GM19452 (cell line): ENCODE data around the gene ZNF432.
A peak's percentile ranks its signal among the peaks of the same experiment; 100 is the strongest.
"Not testable (repeated sequence)": the region's sequence is repeated elsewhere in the genome, so short reads cannot be mapped to it uniquely, and the experiment has no call there.

Experiments used
- ATAC-seq: cut with Tn5 transposase; IDR thresholded peaks from one replicate; pipeline ENCODE4 v1.9.1; 2021; ENCODE audit not compliant: unreplicated experiment

ZNF432 gene

DNA sequence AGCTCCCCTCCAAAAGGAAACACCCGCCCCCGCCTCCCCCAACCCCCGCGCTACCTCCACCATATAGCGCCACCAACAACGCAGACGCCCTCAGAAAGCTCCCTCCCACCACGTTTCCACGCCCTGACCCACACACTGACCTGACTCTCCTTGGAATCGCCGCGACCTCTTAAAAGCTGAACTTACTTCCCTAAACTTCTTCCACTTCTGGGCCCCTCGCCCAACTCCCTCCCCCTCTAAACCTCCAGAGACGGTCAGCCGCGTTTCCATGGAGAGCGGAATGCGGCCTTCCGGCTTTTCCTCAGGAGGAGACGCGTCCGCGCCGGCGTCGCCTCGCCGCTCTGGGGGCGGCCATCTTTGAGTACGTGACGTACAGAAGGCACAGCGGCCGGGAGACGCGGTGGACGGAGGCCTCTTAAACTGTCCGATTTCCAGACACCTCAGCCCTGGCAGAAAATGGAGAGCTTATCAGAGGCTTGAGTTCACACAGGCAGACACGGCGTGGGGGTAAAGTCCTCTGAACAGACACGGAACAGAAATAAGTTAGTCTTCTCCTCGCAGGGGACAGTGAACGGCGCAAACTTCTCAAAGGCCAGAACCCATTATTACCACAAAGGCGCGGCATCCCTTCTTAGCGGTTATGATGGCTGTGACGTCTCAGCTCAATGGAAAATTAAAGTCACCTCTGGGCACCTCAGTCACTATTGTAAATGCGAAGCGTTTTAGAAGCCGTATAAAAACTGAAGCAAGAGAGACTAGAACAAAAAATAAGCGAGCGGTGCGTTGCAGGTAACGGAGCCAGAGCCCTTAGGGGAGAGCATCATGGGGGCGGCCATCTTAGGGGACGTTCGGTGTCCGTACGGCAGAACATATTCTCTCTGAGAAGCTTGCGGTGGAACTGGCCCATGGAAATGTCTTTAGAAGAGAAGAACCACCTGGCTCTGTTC, at the start of gene ZNF432:
TSS of gene ZNF432 (minus strand) at position 284 of the 947 bp plus-strand sequence. CDS start 1,970 bp downstream, outside the sequence.
- ATAC-seq: peak; percentile 88

DNA sequence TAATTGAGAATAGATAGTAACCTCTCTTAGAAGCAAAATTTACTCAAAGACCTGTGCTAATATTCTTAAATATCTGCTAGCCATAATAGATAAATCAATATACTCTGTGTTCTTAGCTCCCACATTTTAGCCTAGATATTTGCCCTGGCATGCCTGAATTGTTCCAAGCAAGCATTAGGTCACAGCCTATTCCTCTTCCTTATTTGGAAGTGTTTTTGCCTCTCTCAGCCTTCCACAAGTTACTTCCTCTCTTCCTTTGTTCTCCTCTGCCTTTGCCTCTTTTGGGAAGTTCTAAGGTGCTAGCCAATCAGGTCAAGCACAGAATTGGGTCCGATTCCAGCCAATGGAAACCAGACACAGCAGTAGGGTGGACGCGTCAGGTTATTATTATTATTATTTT, 47.8 kb upstream of the ZNF432 start:
- ATAC-seq: not testable (repeated sequence)

DNA sequence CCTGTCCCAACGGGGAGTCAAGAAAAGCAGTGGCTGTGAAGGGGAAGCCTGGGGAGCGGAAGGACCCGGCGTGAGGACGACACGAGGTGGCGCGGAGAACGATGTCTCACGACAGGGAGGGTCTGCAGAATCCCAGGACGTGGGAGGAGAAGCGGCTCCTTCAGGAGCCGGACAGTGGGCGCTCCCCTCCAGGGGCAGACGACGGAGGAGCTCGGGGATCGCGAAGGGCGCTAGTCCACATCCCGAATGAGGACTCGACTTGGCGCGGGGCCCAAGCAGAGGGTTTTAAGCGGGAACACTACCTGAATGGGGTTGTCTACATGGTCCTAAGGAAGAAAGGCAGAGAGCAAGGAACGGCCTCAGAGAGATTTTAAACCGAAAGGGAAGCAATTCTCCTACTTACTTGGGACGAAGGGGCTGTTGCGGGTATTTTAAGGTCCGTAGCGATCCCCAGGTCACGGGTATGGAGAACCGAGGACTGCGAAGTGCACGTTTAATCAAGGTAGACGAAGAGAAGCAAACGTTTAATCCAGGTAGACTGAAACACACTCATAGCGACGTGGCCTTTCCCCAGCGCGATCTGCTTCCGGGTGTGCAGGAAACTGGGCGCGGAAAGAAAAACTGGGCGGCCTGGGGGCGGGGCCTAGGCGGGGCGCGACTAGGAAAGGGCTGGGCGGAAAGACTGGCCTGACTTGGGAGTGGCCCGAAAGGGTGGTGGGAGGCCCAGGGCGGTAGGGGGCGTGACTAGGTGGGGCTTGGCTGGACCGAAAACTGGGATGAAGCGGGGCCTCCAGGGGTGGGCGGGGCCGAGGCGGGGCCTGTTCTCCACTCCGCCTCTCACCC, 46.8 kb upstream of the ZNF432 start, which contains the start of gene ZNF841:
TSS of gene ZNF841 (minus strand) at position 594 of the 843 bp plus-strand sequence. CDS start 10,964 bp downstream, outside the sequence.
- peak; percentile 92 for ATAC-seq

DNA sequence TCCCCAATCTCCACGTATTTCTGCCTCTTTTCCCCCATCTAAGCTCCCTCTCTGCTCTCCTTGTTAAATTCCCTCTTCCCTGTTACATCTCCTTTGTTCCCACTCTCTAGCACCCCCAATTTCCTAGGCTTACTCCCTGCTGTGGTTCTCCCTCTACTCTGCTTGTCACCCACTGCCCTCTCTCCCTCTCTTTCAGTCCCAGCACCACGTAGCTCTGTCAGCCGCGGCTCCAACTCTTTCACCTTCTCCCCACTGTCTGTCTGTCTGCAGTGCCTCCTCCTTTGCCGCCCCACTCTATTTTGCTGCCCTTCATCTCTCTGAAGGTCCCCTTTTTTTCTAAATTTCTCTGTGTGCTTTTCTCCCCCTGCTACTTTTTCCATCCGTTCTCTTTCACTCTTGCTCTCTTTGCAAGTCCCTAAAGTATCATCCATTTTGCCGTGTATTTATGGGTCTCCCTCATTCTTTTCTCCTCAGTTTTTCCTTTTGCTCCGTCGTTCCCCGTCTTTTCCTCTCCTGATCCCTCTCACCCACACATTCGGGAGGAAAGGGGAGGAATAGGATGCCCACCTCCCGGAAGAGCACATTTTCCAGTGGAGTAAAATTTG, 46.0 kb upstream of the ZNF432 start:
- no peak for ATAC-seq

DNA sequence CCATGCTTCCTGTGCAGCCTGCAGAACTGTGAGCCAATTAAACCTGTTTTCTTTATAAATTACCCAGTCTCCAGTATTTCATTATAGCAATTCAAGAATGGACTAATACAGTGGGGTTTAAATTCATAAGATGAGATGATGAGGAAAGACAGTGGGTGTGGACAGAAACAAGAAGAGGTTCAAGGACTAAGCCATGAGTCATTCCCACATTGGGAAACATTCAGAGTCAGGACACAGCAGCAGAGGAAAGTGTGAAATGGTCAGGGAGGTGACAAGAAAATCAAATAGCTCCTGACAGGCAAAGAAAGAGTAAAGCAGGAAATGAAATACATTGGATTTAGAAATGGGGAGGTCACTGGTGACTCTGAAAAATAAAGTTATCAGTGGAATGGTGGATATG, 37.8 kb upstream of the ZNF432 start:
- ATAC-seq: no peak

DNA sequence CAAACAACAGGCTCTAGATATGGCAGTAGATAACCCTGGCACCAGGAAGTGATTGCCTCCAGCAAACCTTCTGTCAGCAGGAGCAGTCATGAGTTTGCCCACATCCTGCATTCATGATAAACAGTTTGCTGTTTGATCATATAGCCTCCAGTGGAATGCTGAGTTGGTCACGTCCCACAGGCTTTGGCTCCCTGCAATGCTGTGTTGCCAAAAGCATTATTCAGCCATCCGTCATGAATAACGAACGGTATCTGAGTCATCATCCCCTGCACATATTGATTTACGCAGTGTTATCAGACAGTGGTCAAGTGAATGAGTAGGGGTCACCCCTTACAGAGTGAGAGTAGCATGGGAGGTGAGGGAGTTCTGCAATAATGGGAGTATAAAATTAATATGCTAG, 21.9 kb upstream of the ZNF432 start:
- no peak for ATAC-seq

DNA sequence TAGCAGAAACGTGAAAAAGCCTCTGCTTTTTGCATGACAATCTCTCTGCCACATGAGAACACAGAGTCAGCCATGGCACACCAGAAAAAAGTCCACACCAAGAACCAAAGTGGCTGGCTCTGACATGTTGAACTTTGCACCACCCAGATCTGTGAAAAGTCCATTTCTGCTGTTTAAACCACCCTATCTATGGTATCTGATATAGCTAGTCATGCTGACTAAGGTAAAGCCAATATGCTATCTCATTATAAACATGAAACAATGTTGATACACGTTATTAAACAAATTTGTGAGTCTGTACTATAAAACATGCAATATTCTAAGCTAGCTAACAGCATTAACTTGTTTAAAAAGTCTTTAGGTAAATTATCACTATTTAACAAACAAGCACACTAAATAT, 21.0 kb upstream of the ZNF432 start:
- no peak for ATAC-seq

DNA sequence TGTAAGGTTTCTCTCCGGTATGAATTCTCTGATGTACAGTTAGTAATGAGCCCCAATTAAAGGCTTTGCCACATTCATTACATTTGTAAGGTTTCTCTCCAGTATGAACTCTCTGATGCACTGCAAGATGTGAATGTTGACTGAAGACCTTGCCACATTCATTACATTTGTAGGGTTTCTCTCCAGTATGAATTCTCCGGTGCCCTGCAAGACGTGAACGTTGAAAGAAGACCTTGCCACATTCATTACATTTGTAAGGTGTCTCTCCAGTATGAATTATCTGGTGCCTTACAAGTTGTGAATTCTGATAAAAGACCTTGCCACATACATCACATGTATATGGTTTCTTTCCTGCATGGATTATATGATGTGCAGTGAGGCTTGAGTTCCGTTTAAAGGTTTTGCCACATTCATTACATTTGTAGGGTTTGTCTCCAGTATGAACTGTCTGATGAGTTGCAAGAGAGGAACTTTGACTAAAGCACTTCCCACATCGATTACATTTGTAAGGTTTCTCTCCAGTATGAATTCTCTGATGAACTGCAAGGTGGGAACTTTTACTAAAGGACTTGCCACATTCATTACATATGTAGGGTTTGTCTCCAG, 17.7 kb upstream of the ZNF432 start:
- ATAC-seq: no peak

DNA sequence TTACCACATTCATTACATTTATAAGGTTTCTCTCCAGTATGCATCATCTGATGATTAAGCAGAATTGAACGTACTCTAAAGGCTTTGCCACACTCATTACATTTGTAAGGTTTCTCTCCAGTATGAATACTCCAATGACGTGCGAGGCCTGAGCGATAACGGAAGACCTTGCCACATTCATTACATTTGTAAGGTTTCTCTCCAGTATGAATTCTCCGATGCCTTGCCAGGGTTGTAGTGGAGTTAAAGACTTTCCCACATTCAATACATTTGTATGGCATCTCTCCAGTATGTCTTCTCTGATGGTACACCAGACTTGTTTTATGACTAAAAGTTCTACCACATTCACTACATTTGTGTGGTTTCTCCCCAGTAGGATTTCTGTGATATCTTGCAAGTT, 16.8 kb upstream of the ZNF432 start:
- ATAC-seq: no peak

DNA sequence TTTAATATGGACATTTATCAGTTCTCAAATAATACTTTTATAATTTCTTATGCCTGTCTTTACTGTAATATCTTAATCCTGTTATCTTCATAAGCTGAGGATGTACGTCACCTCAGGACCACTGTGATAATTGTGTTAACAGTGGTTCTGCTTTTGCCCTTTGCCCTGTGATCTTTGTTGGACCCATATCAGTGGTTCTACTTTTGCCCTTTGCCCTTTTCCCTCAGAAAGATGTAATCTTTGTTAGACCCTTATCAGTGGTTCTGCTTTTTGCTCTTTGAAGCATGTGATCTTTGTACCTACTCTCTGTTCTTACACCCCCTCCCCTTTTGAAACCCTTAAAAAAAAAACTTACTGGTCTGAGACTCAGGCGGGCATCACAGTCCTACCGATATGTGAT, 7.8 kb upstream of the ZNF432 start:
- not testable (repeated sequence) for ATAC-seq

DNA sequence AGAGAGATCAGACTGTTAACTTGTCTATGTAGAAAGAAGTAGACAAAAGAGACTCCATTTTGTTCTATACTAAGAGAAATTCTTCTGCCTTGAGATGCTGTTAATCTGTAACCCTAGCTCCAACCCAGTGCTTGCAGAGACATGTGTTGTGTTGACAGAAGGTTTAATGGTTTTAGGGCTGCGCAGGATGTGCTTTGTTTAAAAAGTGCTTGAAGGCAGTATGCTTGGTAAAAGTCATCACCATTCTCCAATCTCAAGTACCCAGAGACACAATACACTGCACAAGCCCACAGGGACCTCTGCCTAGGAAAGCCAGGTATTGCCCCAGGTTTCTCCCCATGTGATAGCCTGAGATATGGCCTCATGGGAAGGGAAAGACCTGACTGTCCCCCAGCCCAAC, 3.1 kb upstream of the ZNF432 start:
- not testable (repeated sequence) for ATAC-seq

DNA sequence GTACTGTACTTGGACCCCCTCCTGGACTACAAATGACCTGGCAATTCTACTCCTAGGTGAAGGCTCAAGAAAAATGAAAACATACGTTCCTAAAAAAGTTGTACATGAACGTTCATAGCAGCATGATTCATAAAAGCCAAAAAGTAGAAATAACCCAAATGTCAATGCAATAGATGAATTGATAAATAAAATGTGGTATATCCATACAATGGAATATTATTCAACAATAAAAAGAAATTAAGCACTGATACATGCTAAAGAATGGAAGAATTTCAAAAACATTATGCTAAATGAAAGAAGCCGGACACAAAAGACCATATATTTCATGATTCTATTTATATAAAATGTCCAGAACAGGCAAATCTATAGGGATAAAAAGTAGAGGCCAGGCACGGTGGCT, 9.5 kb downstream of the ZNF432 start:
- ATAC-seq: no peak

DNA sequence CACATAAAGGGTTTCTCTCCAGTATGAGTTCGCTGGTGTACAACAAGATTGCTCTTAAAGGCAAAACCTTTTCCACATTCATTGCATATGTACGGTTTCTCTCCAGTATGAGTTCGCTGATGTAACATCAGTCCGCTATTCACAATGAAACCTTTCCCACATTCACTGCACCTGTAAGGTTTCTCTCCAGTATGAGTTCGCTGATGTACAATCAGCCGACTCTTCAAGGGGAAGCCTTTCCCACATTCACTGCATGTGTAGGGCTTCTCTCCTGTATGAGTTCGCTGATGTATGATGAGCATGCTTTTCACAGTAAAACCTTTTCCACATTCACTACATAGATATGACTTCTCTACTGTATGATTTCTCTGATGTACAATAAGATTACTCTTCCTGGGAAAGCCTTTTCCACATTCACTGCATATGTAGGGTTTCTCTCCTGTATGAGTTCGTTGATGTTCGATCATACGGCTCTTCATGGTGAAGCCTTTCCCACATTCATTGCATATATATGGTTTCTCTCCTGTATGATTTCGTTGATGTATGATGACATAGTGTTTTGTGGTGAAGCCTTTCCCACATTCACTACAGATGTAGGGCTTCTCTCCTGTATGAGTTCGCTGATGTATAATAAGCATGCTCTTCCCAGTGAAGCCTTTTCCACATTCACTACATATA, 14.4 kb downstream of the ZNF432 start:
- no peak for ATAC-seq

DNA sequence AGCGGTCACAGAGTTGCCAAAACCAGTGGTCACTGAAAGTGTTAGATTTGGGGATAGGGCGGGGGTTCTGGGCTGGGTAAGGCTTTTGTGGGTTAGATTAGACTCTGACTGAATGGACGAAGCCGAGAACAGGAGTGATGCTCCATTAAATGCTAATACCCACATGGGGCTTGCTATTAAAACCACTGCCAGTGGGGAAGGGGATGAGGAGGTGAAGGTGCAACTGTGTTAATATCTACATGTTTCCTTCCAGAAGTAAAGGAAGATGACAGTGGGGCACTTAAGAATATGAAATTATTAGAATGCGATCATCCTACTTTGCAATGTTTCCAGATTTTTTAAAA, 19.9 kb downstream of the ZNF432 start:
- peak; percentile 26 for ATAC-seq

DNA sequence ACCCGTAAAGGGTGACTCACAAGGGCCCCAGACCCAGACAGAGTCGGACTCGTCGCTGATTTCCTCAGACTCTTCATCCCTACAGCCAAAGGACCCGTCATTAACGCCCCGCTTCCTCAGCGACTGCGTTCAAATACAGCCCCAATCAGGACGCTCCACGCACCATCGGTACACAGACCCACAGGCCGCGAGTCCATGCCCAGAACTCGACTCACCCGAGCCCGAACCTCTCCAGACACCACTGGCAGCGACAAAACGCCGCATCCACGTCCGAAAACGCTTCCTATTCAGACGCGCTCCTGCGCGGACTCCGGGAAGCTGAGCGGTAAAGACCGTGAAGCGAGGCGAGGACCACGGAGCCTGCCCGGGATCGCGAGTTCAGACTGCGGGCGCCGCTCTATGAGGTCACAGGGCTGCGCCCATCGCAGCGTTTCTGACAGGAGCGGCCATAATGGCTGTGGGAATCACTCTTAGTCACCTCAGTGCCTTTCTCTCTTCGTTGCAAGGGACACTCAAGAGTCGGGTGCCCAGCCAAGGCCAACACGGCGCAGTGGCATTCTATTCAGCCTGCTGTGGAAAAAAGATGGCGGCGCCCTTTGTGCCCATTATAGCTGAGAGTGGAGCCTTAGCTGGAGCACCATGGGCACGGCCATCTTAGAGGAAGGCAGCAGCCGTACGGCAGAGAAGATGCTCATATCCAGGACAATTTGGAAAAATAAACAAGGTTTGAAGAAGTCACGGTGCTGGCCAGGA, 20.4 kb downstream of the ZNF432 start, which contains the start of gene ZNF614:
TSS of gene ZNF614 (minus strand) at position 353 of the 753 bp plus-strand sequence. CDS start 2,634 bp downstream, outside the sequence.
- ATAC-seq: peak; percentile 94

DNA sequence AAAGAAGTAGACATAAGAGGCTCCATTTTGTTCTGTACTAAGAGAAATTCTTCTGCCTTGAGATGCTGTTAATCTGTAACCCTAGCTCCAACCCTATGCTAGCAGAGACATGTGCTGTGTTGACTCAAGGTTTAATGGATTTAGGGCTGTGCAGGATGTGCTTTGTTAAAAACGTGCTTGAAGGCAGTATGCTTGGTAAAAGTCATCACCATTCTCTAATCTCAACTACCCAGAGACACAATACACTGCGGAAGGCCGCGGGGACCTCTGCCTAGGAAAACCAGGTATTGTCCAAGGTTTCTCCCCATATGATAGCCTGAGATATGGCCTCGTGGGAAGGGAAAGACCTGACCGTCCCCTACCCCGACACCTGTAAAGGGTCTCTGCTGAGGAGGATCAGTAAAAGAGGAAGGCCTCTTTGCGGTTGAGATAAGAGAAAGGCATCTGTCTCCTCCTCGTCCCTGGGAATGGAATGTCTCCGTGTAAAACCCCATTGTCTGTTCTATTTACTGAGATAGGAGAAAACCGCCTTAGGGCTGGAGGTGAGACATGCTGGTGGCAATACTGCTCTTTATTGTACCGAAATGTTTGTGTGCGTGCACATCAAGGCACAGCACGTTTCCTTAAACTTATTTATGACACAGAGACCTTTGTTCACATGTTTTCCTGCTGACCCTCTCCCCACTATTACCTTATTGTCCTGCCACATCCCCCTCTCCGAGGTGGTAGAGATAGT, 22.2 kb downstream of the ZNF432 start:
- ATAC-seq: not testable (repeated sequence)

DNA sequence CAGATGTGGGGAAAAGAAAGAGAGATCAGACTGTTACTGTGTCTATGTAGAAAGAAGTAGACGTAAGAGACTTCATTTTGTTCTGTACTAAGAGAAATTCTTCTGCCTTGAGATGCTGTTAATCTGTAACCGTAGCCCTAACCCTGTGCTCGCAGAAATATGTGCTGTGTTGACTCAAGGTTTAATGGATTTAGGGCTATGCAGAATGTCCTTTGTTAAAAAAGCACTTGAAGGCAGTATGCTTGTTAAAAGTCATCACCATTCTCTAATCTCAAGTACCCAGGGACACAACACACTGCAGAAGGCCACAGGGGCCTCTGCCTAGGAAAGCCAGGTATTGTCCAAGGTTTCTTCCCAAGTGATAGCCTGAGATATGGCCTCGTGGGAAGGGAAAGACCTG, 24.2 kb downstream of the ZNF432 start:
- ATAC-seq: not testable (repeated sequence)

DNA sequence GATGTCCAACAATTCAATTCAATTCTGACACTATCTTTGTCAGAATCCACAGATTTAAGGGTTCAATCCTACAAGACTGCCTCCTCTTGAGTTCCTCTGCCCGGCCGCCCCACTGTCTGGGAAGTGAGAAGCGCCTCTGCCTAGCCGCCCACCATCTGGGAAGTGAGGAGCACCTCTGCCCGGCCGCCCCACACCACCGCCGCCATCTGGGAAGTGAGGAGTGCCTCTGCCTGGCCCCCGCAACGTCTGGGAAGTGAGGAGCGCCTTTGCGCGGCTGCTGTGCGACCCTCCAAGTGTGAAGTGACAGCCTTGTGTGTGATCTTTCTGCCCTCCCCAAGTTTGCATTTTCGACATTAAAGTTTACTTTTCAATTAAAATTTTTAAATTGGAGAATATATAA, 26.4 kb downstream of the ZNF432 start:
- no peak for ATAC-seq

DNA sequence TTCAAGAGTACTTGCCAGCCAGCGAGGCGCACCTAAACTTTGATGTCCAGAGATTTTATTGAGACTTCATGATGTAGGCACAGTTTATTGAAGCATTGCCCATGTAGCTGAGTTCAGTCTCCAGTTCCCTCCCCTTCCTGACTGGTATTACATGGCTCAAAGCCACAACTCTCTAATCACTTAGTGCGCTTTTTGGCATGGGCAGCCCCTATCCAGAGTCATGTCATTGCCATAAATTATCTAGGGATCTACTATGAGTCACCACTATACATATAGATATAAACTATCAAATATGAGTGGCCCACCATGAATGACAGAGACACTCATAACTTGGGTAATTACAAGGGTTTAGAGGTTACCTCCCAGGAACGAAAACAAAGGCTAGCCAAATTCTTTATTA, 28.1 kb downstream of the ZNF432 start:
- no peak for ATAC-seq
